ENCODE data around the gene MOGAT1. TPM values are rescaled to one million over a fixed set of nuclear protein-coding genes. Genes with fewer than 3 reads are reported as not detected.

MOGAT1 gene
- total RNA-seq, 1 experiment from 2014 or later: not detected

Other genes with a start within 250 kb of the MOGAT1 start
- not detected in 2 replicates for gene SGPP2, start 247.1 kb upstream of the MOGAT1 start, total RNA-seq (2014; rRNA removed; shearing (Covaris generic))
- gene FARSB, start 15.6 kb upstream of the MOGAT1 start, total RNA-seq (2014; rRNA removed; shearing (Covaris generic)): 101 and 103 TPM in 2 replicates
- 156 and 165 TPM in 2 replicates for gene ACSL3, start 189.4 kb downstream of the MOGAT1 start, total RNA-seq (2014; rRNA removed; shearing (Covaris generic))

Data from NCI-H460 (cell line).